Measurements from ENCODE around the gene AFF4. TPM values are rescaled to one million over a fixed set of nuclear protein-coding genes. Genes with fewer than 3 reads are reported as not detected.

AFF4 gene
- total RNA-seq, 2 experiments from 2014 or later: 97.9 to 103 TPM

DNA sequence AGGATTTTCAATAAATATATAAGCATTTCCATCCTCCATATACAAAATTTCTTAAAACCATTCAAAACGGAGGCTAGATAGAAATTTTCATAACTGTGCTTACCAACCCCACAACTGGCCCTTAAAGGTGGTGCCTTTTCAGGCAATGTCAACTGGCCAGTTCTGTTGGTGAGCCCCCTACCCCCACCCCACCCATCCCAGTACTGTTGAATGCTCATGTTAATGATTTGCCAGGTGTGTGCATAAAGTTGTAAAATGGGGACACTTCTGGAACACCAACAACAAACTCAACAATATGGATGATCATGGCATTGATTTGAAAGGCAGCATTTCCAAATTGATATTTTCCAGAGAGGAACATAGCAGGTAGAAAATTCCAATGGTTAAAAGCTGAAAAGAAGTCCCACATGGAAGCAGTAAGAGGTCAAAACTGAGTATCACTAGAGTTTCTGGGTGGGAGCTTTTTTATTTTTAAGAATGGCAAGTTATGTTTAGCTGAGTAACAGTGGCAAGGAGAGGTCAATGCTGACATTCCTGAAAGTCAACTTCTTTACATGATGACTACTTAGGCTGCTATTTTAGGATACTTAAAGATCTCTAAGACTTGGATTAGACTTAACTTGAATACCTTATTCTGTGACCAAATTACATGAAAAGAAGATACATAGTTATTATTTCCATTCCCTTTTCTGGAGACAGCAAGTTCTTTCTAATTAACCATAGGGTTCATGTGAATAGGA, 87.2 kb downstream of the AFF4 start:
- ChIA-PET CTCF (interaction anchor here (1.3 kb wide), 1 partner anchor 9 kb away, joined by 3 read pairs; no protein-coding TSS in a partner anchor), POLR2A (interaction anchor here (1.7 kb wide), 1 partner anchor 88 kb away, joined by 4 read pairs; the partner anchor contains the start of gene AFF4)
- Histone ChIP-seq H3K36me3 (ENCODE audit: insufficient read depth, low read length) (peaks cover 52% of the 10 kb centered on the region), H3K4me1 (ENCODE audit: insufficient read depth, low read length) (no peaks in the 10 kb centered on the region), H3K9me3 (ENCODE audit: control insufficient read depth in 1 of 2, insufficient read depth in 1 of 2, low read length in 2 of 2) (no peaks in the 10 kb centered on the region), H3K27ac (ENCODE audit: low read depth in 1 of 2, low read length in 2 of 2) (no peak overlapping the region), H3K27me3 (ENCODE audit: control insufficient read depth in 1 of 2, insufficient read depth in 2 of 2, low read length in 2 of 2) (no peaks in the 10 kb centered on the region), H3K4me3 (ENCODE audit: low read length) (no peak overlapping the region)
- Mint-ChIP-seq H3K27ac (no peak overlapping the region), H3K27me3 (no peaks in the 10 kb centered on the region), H3K36me3 (ENCODE audit: low read depth) (peaks cover 62% of the 10 kb centered on the region), H3K9me3 (no peaks in the 10 kb centered on the region), H3K4me3 (no peak overlapping the region), H3K4me1 (ENCODE audit: low read depth) (no peaks in the 10 kb centered on the region)
- ATAC-seq (ENCODE audit: poor library complexity) (no peak), DNase-seq (no peak)
- TF ChIP-seq, protein P1, sequence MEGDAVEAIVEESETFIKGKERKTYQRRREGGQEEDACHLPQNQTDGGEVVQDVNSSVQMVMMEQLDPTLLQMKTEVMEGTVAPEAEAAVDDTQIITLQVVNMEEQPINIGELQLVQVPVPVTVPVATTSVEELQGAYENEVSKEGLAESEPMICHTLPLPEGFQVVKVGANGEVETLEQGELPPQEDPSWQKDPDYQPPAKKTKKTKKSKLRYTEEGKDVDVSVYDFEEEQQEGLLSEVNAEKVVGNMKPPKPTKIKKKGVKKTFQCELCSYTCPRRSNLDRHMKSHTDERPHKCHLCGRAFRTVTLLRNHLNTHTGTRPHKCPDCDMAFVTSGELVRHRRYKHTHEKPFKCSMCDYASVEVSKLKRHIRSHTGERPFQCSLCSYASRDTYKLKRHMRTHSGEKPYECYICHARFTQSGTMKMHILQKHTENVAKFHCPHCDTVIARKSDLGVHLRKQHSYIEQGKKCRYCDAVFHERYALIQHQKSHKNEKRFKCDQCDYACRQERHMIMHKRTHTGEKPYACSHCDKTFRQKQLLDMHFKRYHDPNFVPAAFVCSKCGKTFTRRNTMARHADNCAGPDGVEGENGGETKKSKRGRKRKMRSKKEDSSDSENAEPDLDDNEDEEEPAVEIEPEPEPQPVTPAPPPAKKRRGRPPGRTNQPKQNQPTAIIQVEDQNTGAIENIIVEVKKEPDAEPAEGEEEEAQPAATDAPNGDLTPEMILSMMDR (IDR thresholded peaks at IDR 0.05): no peak
- intact Hi-C loops (cut with DNase I, micrococcal nuclease): no loop called here

DNA sequence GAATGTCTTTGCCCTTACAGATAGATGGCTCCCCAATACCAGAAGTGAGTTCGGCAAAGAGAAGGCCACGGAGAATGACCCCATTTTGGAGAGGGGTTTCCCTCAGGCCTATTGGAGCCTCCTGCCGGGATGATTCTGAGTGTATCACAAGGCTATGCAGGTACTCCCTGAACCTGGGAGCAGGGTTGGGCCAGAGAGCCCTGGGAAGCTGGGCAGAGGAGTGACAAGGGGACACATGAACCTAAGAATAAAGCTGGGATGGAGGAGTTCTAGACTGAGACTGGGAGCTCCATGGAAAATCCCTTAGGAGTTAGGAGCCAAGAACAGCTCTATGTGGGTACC, 89.5 kb downstream of the AFF4 start:
- POLR2A ChIA-PET: no interaction called here
- Mint-ChIP-seq H3K27ac (peak overlapping the region; percentile 71), H3K9me3 (no peaks in the 10 kb centered on the region), H3K4me1 (ENCODE audit: low read depth) (peaks cover under 1% of the 10 kb centered on the region), H3K4me3 (no peak overlapping the region), H3K27me3 (no peaks in the 10 kb centered on the region), H3K36me3 (ENCODE audit: low read depth) (peaks cover 58% of the 10 kb centered on the region)
- H3K4me3 ChIP-seq (ENCODE audit: low read length): no peak overlapping the region
- no peaks in the 10 kb centered on the region for H3K4me1 ChIP-seq (ENCODE audit: insufficient read depth, low read length)
- intact Hi-C loops (cut with DNase I, micrococcal nuclease): no loop called here
- no peak for DNase-seq
- no peak for ATAC-seq (ENCODE audit: poor library complexity)
- peaks cover 30% of the 10 kb centered on the region for H3K36me3 ChIP-seq (ENCODE audit: insufficient read depth, low read length)
- H3K9me3 ChIP-seq (ENCODE audit: control insufficient read depth in 1 of 2, insufficient read depth in 1 of 2, low read length in 2 of 2): no peaks in the 10 kb centered on the region
- TF ChIP-seq, protein P1 (IDR thresholded peaks at IDR 0.05): no peak
- H3K27me3 ChIP-seq (ENCODE audit: control insufficient read depth in 1 of 2, insufficient read depth in 2 of 2, low read length in 2 of 2): no peaks in the 10 kb centered on the region
- CTCF ChIA-PET: interaction anchor here (0.8 to 2.0 kb wide), 3 partner anchors 10 to 45 kb away, joined by 3 to 6 read pairs (median 3); no protein-coding TSS in a partner anchor
- H3K27ac ChIP-seq (ENCODE audit: low read depth in 1 of 2, low read length in 2 of 2): no peak overlapping the region

DNA sequence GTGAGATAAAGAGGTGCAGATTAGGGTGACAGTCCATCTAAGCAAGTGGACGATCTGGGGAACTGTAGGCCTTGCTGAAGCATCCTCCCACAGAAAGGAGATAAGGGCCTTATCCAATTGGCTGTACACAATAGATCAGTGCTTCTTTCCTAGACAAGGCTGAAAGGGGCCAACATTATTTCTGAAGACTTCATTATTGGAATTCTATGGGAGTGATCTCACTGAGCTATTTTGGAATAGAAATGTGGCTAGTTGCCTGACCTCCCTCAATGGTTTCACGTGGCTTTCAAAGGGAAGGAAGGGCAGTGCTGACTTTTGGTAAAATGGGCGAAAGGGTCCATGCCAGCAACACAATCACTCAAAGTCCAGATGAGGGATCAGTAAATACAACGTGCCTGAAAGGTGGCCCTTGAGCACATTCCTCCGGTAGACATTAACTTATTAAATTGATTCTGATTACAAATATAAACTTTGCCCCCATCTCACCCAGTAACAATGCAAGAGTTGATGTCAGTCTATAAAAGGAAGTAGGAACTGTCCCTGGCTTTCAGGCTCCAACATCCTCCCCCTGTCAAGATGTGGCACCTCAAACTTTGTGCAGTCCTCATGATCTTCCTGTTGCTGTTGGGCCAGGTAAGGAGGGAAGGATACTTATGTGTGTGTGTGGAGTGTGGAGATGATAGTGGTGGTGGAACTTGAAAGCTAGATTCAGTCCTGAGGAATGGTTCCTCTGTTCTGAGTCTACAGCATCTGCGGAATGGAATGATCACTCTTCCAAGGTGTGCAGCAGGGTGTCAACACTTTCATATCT, 90.1 kb downstream of the AFF4 start, which contains the start of gene LEAP2:
LEAP2 (plus strand) TSS at position 550 of the 811 bp plus-strand sequence; CDS start at position 577, 27 bp downstream.
- intact Hi-C loops (cut with DNase I, micrococcal nuclease): no loop called here
- no peak for ATAC-seq (ENCODE audit: poor library complexity)
- H3K27ac ChIP-seq (ENCODE audit: low read depth in 1 of 2, low read length in 2 of 2): no peak within 1 kb of the TSS
- DNase-seq: no peak
- ChIA-PET POLR2A (no interaction called here), CTCF (interaction anchor here (0.8 to 2.0 kb wide), 2 partner anchors 10 to 44 kb away, joined by 3 to 6 read pairs; no protein-coding TSS in a partner anchor)
- H3K9me3 Mint-ChIP-seq: no peaks in the 10 kb centered on the region
- H3K27me3 ChIP-seq (ENCODE audit: control insufficient read depth in 1 of 2, insufficient read depth in 2 of 2, low read length in 2 of 2): no peaks in the 10 kb centered on the region
- H3K36me3 ChIP-seq (ENCODE audit: insufficient read depth, low read length): peaks cover 30% of the 10 kb centered on the region
- no peak within 1 kb of the TSS for H3K4me3 Mint-ChIP-seq
- H3K36me3 Mint-ChIP-seq (ENCODE audit: low read depth): peaks cover 58% of the 10 kb centered on the region
- peak within 1 kb of the TSS; percentile 71 for H3K27ac Mint-ChIP-seq
- no peak within 1 kb of the TSS for H3K4me3 ChIP-seq (ENCODE audit: low read length)
- TF ChIP-seq, protein P1 (IDR thresholded peaks at IDR 0.05): no peak
- peaks cover 6% of the 10 kb centered on the region for H3K4me1 Mint-ChIP-seq (ENCODE audit: low read depth)
- H3K27me3 Mint-ChIP-seq: no peaks in the 10 kb centered on the region
- no peaks in the 10 kb centered on the region for H3K4me1 ChIP-seq (ENCODE audit: insufficient read depth, low read length)
- H3K9me3 ChIP-seq (ENCODE audit: control insufficient read depth in 1 of 2, insufficient read depth in 1 of 2, low read length in 2 of 2): no peaks in the 10 kb centered on the region

Measured in CD4-positive, alpha-beta T cell (primary cell).